ENCODE measurements around the gene NR5A2. TPM values are rescaled to one million over a fixed set of nuclear protein-coding genes. Genes with fewer than 3 reads are reported as not detected.

The NR5A2 gene
- total RNA-seq, 2 donors from 2014 or later = 0.62 to 1.7 TPM

DNA sequence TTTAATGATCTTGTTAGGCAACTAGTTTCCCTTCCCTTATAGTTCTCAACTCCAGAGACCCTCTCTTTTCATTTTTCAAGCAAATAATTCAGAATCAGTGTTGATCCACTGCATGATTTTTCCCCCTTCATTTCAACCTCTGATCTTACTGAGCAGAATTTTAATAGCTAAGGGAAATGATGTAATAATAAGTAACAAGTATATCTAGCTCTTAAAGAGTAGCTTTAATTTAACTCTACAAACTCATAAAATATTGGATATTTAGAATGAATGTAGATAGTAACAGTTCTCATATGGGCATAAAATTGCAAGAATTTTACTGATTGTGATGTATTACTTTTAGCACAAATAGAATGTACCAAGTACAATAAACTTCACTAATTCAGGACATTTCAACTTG, 130.2 kb downstream of the NR5A2 start:
- Mint-ChIP-seq H3K27me3 (ENCODE audit: insufficient read depth) (no peaks in the 10 kb centered on the region), H3K4me3 (no peak overlapping the region), H3K27ac (no peak overlapping the region), H3K9me3 (no peaks in the 10 kb centered on the region), H3K4me1 (peaks cover 16% of the 10 kb centered on the region), H3K36me3 (ENCODE audit: low read depth) (no peaks in the 10 kb centered on the region)
- no peaks in the 10 kb centered on the region for H3K9me3 ChIP-seq (ENCODE audit: control insufficient read depth, low read length)
- H3K4me3 ChIP-seq (ENCODE audit: low read length) = no peak overlapping the region
- DNase-seq = no peak
- TF ChIP-seq, protein P1, sequence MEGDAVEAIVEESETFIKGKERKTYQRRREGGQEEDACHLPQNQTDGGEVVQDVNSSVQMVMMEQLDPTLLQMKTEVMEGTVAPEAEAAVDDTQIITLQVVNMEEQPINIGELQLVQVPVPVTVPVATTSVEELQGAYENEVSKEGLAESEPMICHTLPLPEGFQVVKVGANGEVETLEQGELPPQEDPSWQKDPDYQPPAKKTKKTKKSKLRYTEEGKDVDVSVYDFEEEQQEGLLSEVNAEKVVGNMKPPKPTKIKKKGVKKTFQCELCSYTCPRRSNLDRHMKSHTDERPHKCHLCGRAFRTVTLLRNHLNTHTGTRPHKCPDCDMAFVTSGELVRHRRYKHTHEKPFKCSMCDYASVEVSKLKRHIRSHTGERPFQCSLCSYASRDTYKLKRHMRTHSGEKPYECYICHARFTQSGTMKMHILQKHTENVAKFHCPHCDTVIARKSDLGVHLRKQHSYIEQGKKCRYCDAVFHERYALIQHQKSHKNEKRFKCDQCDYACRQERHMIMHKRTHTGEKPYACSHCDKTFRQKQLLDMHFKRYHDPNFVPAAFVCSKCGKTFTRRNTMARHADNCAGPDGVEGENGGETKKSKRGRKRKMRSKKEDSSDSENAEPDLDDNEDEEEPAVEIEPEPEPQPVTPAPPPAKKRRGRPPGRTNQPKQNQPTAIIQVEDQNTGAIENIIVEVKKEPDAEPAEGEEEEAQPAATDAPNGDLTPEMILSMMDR (conservative IDR thresholded peaks at IDR 0.05) = no peak
- H3K9ac ChIP-seq (ENCODE audit: extremely low read depth, low read length, poor library complexity, severe bottlenecking) = no peak overlapping the region
- H3K27ac ChIP-seq (ENCODE audit: low read depth, low read length) = no peak overlapping the region
- no peaks in the 10 kb centered on the region for H3K4me1 ChIP-seq (ENCODE audit: control insufficient read depth, insufficient read depth, low read length)
- H3K27me3 ChIP-seq (ENCODE audit: control insufficient read depth, insufficient read depth, low read length, poor library complexity, severe bottlenecking) = no peaks in the 10 kb centered on the region
- no peaks in the 10 kb centered on the region for H3K36me3 ChIP-seq (ENCODE audit: control insufficient read depth, insufficient read depth, low read length)

DNA sequence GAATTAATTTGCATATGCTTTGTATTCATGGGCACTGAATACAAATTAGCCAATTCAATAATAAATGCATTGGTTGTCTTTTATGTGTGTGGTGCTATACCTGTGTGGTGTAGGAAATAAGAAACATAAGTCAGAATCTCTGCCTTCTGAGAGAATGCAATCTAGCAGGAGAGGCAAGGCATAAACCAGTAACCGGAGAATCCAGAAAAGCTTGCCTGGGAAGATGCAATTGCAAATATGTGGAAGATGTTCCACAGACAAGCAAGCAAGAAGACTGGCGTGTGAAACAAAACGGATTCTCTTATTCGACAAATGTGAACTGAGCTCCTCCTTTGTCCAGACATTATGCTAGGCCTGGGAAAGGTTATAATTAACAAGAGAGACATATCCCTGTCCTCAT, 134.3 kb downstream of the NR5A2 start:
- no peak overlapping the region for H3K4me3 ChIP-seq (ENCODE audit: low read length)
- Mint-ChIP-seq H3K4me3 (no peak overlapping the region), H3K27ac (no peak overlapping the region), H3K4me1 (peaks cover 13% of the 10 kb centered on the region), H3K36me3 (ENCODE audit: low read depth) (no peaks in the 10 kb centered on the region), H3K27me3 (ENCODE audit: insufficient read depth) (peaks cover under 1% of the 10 kb centered on the region), H3K9me3 (no peaks in the 10 kb centered on the region)
- H3K27me3 ChIP-seq (ENCODE audit: control insufficient read depth, insufficient read depth, low read length, poor library complexity, severe bottlenecking) = no peaks in the 10 kb centered on the region
- WGBS, 2 experiments (ENCODE audit: insufficient coverage in 1 of 2, insufficient read length in 1 of 2) = 91 to 100% methylated on average over 4 of the region's 4 CpGs
- no peaks in the 10 kb centered on the region for H3K36me3 ChIP-seq (ENCODE audit: control insufficient read depth, insufficient read depth, low read length)
- no peaks in the 10 kb centered on the region for H3K4me1 ChIP-seq (ENCODE audit: control insufficient read depth, insufficient read depth, low read length)
- TF ChIP-seq, protein P1 (conservative IDR thresholded peaks at IDR 0.05) = no peak
- H3K9me3 ChIP-seq (ENCODE audit: control insufficient read depth, low read length) = no peaks in the 10 kb centered on the region
- no peak for DNase-seq
- H3K9ac ChIP-seq (ENCODE audit: extremely low read depth, low read length, poor library complexity, severe bottlenecking) = no peak overlapping the region
- H3K27ac ChIP-seq (ENCODE audit: low read depth, low read length) = no peak overlapping the region

DNA sequence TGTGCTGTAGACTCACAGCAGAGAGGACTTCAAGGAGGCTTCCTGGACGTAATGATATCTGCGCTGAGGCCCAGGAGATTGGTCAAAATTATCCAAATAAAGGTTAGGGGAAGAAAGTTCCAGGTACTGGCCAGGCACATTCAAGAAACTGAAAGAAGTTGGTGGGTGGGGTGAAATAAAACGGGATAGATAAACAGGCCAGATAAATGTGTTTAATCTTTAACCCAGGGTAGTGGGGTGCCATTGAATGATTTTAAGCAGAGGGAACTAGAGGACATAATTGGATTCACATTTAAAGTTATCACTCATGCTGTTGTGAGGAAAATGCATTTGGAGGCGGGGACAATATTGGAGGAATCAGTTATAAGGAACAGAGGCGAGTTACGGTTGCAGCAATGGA, 134.7 kb downstream of the NR5A2 start:
- no peak overlapping the region for H3K27ac Mint-ChIP-seq
- Histone ChIP-seq H3K9ac (ENCODE audit: extremely low read depth, low read length, poor library complexity, severe bottlenecking) (no peak overlapping the region), H3K27ac (ENCODE audit: low read depth, low read length) (no peak overlapping the region), H3K27me3 (ENCODE audit: control insufficient read depth, insufficient read depth, low read length, poor library complexity, severe bottlenecking) (no peaks in the 10 kb centered on the region), H3K4me3 (ENCODE audit: low read length) (no peak overlapping the region), H3K4me1 (ENCODE audit: control insufficient read depth, insufficient read depth, low read length) (no peaks in the 10 kb centered on the region), H3K9me3 (ENCODE audit: control insufficient read depth, low read length) (no peaks in the 10 kb centered on the region), H3K36me3 (ENCODE audit: control insufficient read depth, insufficient read depth, low read length) (no peaks in the 10 kb centered on the region)
- H3K36me3 Mint-ChIP-seq (ENCODE audit: low read depth) = no peaks in the 10 kb centered on the region
- no peak for DNase-seq
- peaks cover 5% of the 10 kb centered on the region for H3K27me3 Mint-ChIP-seq (ENCODE audit: insufficient read depth)
- no peaks in the 10 kb centered on the region for H3K9me3 Mint-ChIP-seq
- H3K4me3 Mint-ChIP-seq = no peak overlapping the region
- TF ChIP-seq, protein P1 (conservative IDR thresholded peaks at IDR 0.05) = no peak
- 91 to 96% methylated on average over 5 to 6 of the region's 6 CpGs for WGBS, 2 experiments (ENCODE audit: insufficient coverage in 1 of 2, insufficient read length in 1 of 2)
- H3K4me1 Mint-ChIP-seq = peaks cover 13% of the 10 kb centered on the region
